Measurements from ENCODE around the gene IRS2.

DNA sequence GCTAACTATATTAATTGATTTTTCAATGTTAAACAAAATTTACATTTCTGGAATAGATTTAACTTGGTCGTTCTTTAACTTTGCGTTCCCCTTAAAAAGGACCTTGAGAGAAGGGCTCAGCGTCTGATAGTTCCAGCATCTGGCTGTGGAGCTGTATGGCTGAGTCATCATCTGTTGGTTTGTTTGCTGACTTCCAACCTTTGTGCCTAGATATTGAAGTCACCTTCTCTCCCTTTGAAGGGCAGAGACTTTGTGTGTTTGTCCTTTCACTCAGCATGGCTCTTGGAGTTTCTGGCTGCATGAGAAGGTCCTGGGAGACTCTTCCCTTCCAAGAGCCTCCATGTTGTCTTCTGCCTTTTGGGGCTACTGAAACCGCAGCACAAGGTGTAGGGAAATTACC lies 16.6 kb upstream of the IRS2 start:
- TF ChIP-seq EZH2 (IDR thresholded peaks at IDR 0.05; ENCODE audit: low read depth, unreplicated experiment) (no peak), JUNB (IDR thresholded peaks at IDR 0.05; ENCODE audit: unreplicated experiment) (no peak)
- TF ChIP-seq, protein P1, sequence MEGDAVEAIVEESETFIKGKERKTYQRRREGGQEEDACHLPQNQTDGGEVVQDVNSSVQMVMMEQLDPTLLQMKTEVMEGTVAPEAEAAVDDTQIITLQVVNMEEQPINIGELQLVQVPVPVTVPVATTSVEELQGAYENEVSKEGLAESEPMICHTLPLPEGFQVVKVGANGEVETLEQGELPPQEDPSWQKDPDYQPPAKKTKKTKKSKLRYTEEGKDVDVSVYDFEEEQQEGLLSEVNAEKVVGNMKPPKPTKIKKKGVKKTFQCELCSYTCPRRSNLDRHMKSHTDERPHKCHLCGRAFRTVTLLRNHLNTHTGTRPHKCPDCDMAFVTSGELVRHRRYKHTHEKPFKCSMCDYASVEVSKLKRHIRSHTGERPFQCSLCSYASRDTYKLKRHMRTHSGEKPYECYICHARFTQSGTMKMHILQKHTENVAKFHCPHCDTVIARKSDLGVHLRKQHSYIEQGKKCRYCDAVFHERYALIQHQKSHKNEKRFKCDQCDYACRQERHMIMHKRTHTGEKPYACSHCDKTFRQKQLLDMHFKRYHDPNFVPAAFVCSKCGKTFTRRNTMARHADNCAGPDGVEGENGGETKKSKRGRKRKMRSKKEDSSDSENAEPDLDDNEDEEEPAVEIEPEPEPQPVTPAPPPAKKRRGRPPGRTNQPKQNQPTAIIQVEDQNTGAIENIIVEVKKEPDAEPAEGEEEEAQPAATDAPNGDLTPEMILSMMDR (conservative IDR thresholded peaks at IDR 0.05; ENCODE audit: low read depth in 2 of 2) = no peak

All from GM23338 (cell line).